Psoas muscle (tissue), 8 donors: ENCODE results near the gene AQP5. TPM values are rescaled to one million over a fixed set of nuclear protein-coding genes. Genes with fewer than 3 reads are reported as not detected.
A peak's percentile ranks its signal among the peaks of the same experiment; 100 is the strongest.

Experiments used
- ATAC-seq, 4 donors: fragments of 200-7000 bp; cut with Tn5 transposase; one replicate each; pipeline ENCODE4 v1.9.1; 2020; ENCODE audit warnings: moderate library complexity in 3 of 4, mild to moderate bottlenecking in 2 of 4
- DNase-seq, 2 donors: peaks; one replicate each; pipeline ENCODE4 v3.0.0-alpha.2; 2020
- H3K27ac ChIP-seq: fragments of 200-600 bp; one replicate; pipeline ENCODE4 v1.8.0; 2022
- H3K27me3 ChIP-seq, 3 donors: fragments of 200-600 bp in 1 of 3; one replicate each; pipeline versions ENCODE4 v1.6.1 to v1.8.0; 2013 to 2022; ENCODE audit warnings: low read length in 2 of 3, mild to moderate bottlenecking in 2 of 3, moderate library complexity in 1 of 3; ENCODE audit not compliant: insufficient read depth in 3 of 3
- H3K36me3 ChIP-seq, 2 donors: fragments of 200-600 bp in 1 of 2; one replicate each; pipeline versions ENCODE4 v1.6.1 to v1.8.0; 2013 to 2022; ENCODE audit warnings: low read depth in 1 of 2, mild to moderate bottlenecking in 1 of 2, moderate library complexity in 1 of 2; ENCODE audit not compliant: insufficient read depth in 1 of 2
- H3K4me1 ChIP-seq: fragments of 200-600 bp; one replicate; pipeline ENCODE4 v1.8.0; 2022
- H3K4me3 ChIP-seq: fragments of 200-600 bp; one replicate; pipeline ENCODE4 v1.8.0; 2022; ENCODE audit warnings: mild to moderate bottlenecking
- H3K9me3 ChIP-seq: fragments of 200-600 bp; one replicate; pipeline ENCODE4 v1.8.0; 2022
- WGBS, 3 donors: extraction: QIAGEN DNeasy Blood & Tissue Kit; methylation state at CpG; one replicate each; pipeline versions ENCODE4 v1.1.6 to v1.1.7; 2013; 5-methylcytosine and 5-hydroxymethylcytosine counted together
- intact Hi-C, 2 donors: fragments of 100-400 bp; cut with DNase I; formaldehyde crosslinking; loops; one replicate each; pipeline versions ENCODE4 v1.11.0 to v1.14.2; 2022
- polyA plus RNA-seq, 3 donors: library from polyadenylated mRNA; stranded (reverse); fragments of 200-250 nt; gene quantifications; one replicate each; pipeline ENCODE4 v1.2.3, GENCODE V29; 2013
- total RNA-seq, 4 donors: library from RNA; stranded (reverse); fragmentation: NEBNext Ultra II Directional in 2 of 4; extraction: Animal tissue kit (Norgen Biotek cat#: 25700) in 2 of 4; gene quantifications; one replicate each; pipeline versions ENCODE4 v1.2.1 to v1.2.4, GENCODE V29; 2021 to 2023
- TF ChIP-seq, protein P1 (sequence below): fragments of 200-600 bp; IDR thresholded peaks from one replicate; pipeline ENCODE4 v1.8.0; 2022; ENCODE audit warnings: antibody characterized with exemption
- donor health status: healthy with polysubstance abuse.
- donor health status: DM: no; HTN: no; CAD: no; lungs with moderate emphysema.
- donor health status: Bipolar disorder and iron deficiency.
- donor health status: healthy.
- donor health status: DM: yes; HTN: yes; CAD: no.
- donor health status: DM: no; HTN: no; CAD: no.
- donor health status: DM: no; HTN: no; CAD: no.
- donor health status: DM: yes; HTN: yes; CAD: no.

Gene AQP5
- total and polyA plus RNA-seq, 7 donors = 0.05 TPM; not detected in 6

DNA sequence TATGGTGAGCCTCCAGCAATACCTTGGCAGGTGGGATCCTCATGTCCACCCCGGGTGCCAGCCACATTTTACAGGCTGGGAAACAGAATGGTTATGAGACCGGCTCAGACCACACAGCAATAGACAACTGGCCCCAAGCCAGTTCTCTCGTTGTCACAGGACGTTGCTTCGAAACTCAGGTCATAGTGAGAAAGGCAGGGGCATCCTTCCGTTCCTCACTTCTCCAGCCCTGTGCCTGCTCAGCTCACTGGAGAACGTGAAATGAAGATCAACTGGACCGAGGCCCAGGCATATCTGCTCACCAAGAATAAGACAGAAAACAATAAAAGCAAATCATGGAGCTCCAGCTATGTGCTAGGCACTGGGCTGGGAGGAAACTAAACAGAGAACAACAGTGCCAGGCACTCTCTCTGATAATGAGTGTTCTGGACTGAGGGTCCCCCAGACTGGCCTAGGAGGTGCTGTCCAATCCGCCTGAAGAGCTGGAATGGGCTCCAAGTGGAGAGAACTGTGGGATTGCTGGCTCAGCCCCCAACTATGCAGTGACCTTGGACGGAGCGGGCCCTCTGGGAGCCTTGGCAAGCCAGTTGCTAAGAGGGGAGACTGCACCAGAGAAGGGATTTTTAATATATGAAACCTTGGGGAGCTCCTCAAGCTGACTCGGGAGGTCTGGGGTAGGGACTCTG is 39.2 kb upstream of the AQP5 start:
- no peak overlapping the region for H3K4me3 ChIP-seq
- TF ChIP-seq, protein P1, sequence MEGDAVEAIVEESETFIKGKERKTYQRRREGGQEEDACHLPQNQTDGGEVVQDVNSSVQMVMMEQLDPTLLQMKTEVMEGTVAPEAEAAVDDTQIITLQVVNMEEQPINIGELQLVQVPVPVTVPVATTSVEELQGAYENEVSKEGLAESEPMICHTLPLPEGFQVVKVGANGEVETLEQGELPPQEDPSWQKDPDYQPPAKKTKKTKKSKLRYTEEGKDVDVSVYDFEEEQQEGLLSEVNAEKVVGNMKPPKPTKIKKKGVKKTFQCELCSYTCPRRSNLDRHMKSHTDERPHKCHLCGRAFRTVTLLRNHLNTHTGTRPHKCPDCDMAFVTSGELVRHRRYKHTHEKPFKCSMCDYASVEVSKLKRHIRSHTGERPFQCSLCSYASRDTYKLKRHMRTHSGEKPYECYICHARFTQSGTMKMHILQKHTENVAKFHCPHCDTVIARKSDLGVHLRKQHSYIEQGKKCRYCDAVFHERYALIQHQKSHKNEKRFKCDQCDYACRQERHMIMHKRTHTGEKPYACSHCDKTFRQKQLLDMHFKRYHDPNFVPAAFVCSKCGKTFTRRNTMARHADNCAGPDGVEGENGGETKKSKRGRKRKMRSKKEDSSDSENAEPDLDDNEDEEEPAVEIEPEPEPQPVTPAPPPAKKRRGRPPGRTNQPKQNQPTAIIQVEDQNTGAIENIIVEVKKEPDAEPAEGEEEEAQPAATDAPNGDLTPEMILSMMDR = no peak
- no peaks in the 10 kb centered on the region for H3K9me3 ChIP-seq
- no peak overlapping the region for H3K27ac ChIP-seq
- DNase-seq (peak; percentile 36 to 61), ATAC-seq (peak in 1 of 4 donors; percentile 23)
- 40 to 49% (median 43%) methylated on average over 12 of the region's 12 CpGs for WGBS, 3 donors
- H3K36me3 ChIP-seq = no peaks in the 10 kb centered on the region
- intact Hi-C loops = no loop called here
- no peaks in the 10 kb centered on the region for H3K4me1 ChIP-seq
- no peaks in the 10 kb centered on the region for H3K27me3 ChIP-seq

DNA sequence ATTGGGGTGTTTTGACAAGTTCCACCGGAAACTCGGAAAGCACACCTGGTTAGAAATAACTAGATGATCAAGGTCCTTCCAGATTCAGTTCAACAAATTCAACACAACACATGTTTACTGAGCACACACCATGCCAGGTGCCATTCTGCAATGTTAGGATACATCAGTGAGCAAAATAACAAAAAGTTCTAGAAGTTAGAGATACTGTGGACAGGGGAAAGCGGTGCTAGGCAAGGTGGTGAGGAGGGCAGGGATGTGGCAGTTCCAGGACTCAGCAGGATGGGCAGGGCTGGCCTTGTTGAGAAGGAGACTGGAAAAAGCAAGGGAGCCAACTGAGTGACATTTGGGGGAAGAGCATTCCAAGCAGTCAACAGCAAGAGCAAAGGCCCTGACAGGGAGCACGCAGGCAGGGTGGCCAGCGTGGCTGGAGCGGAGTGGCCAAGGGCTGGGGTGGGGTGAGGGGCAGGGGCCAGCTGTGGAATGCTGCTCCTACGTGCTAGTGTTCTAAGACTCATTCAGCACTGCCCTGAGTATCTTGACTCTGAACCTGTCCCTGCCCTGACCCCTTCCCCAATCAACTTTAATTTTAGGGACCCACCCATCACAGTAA is 38.5 kb upstream of the AQP5 start:
- intact Hi-C loops = no loop called here
- TF ChIP-seq, protein P1 = no peak
- H3K4me1 ChIP-seq = no peaks in the 10 kb centered on the region
- no peak overlapping the region for H3K4me3 ChIP-seq
- H3K9me3 ChIP-seq = no peaks in the 10 kb centered on the region
- 75 to 83% (median 80%) methylated on average over 7 of the region's 7 CpGs for WGBS, 3 donors
- H3K27me3 ChIP-seq = no peaks in the 10 kb centered on the region
- ATAC-seq = no peak
- H3K36me3 ChIP-seq = no peaks in the 10 kb centered on the region
- H3K27ac ChIP-seq = no peak overlapping the region
- peak in 1 of 2 donors; percentile 17 for DNase-seq

DNA sequence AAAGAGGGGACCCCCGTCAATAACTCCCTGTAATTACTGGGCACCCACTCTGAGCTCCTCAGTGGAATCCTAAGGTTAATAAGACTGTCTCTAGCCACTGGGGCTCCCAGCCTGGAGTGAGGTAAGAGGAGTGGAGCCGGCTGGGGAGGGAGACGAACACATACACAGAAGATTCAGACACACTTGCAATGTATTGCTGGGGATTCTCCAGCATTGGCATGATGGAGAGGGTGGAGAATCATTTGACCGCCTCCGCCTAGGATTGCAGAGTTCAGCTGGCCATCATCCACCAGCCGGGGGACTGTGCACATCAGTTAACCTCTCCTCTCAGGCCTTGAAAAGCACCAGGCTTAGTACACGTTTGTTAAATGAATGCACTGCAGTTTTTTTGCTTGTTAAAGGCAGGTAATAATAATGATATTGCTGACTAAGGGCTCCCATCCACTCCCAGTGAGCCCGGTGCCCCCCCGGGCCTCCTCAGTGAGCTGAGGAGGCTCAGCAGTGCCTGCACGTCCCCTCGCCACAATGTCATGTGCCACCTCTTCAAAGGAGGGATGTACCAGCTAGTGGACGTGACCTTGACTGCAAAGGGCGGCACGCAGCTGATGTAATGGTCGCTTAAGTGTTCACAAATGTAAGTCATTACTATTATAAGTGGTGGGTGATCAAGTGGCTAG is 37.7 kb upstream of the AQP5 start:
- WGBS, 3 donors = 86 to 87% (median 86%) methylated on average over 15 of the region's 15 CpGs
- no peaks in the 10 kb centered on the region for H3K27me3 ChIP-seq
- H3K4me3 ChIP-seq = no peak overlapping the region
- no peaks in the 10 kb centered on the region for H3K4me1 ChIP-seq
- H3K27ac ChIP-seq = no peak overlapping the region
- TF ChIP-seq, protein P1 = no peak
- no peak for ATAC-seq
- no peaks in the 10 kb centered on the region for H3K9me3 ChIP-seq
- intact Hi-C loops = no loop called here
- DNase-seq = peak; percentile 37 to 55
- no peaks in the 10 kb centered on the region for H3K36me3 ChIP-seq

DNA sequence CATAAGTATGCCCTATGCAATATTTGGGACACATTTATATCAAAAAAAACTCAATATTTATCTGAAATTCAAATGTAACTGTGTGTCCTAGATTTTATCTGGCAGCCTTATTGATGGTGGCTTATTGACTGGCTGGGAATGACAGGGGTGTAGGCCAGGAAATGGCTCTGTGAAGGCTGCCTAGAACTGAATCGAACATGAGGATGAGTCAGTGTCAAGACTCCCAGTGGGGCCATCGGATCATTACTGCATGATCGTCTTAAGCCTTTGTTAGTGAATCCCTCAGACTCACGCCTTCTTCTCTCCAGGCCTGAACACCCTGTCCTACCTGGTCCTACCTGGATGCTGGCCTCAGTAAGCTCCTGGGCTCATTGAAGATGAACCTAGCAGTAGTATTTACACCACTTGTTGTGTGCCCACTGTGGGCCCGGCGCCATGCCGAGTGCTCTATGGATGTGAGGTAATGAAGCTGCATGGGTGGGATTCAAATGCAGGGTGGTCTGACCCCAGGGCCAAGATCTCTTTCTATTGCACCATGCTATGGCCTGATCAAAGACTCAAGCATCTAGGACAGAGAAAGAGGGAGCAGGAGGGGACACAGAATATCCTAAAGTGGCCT is 36.9 kb upstream of the AQP5 start:
- DNase-seq (peak in 1 of 2 donors; percentile 40), ATAC-seq (no peak)
- H3K27me3 ChIP-seq = no peaks in the 10 kb centered on the region
- intact Hi-C loops = no loop called here
- TF ChIP-seq, protein P1 = no peak
- no peaks in the 10 kb centered on the region for H3K4me1 ChIP-seq
- no peaks in the 10 kb centered on the region for H3K9me3 ChIP-seq
- H3K27ac ChIP-seq = no peak overlapping the region
- 83 to 85% (median 83%) methylated on average over 7 of the region's 7 CpGs for WGBS, 3 donors
- H3K4me3 ChIP-seq = no peak overlapping the region
- no peaks in the 10 kb centered on the region for H3K36me3 ChIP-seq
